ENCODE results near the gene C9orf152.
"Not testable (repeated sequence)": the region's sequence is repeated elsewhere in the genome, so short reads cannot be mapped to it uniquely, and the experiment has no call there.

The C9orf152 gene

GRCh38 chr9:110208031-110208430 lies at the start of gene C9orf152:
Gene C9orf152, minus strand, starts transcription at chr9:110208159. Its CDS starts 580 bp downstream, at chr9:110207579.
- no peak for DNase-seq

- DNase-seq = peak; percentile 50
Observed at GRCh38 chr9:110257097-110257841, 49.3 kb upstream of the C9orf152 start.

- peak; percentile 98 for DNase-seq
Observed at GRCh38 chr9:110256380-110257096, 48.6 kb upstream of the C9orf152 start, which contains the start of gene TXN. Gene TXN, minus strand, starts transcription at chr9:110256507. Its CDS starts 72 bp downstream, at chr9:110256435.

- DNase-seq = peak; percentile 70
Observed at GRCh38 chr9:110255463-110256379, 47.8 kb upstream of the C9orf152 start.

- no peak for DNase-seq
Observed at GRCh38 chr9:110255034-110255462, 47.1 kb upstream of the C9orf152 start.

GRCh38 chr9:110254500-110254899 lies 46.5 kb upstream of the C9orf152 start:
- no peak for DNase-seq

- DNase-seq = no peak
Observed at GRCh38 chr9:110252509-110253139, 44.7 kb upstream of the C9orf152 start.

GRCh38 chr9:110251770-110252169 lies 43.8 kb upstream of the C9orf152 start:
- DNase-seq = not testable (repeated sequence)

GRCh38 chr9:110251212-110251611 lies 43.3 kb upstream of the C9orf152 start:
- no peak for DNase-seq

GRCh38 chr9:110249603-110250002 lies 41.6 kb upstream of the C9orf152 start:
- no peak for DNase-seq

GRCh38 chr9:110248361-110248760 lies 40.4 kb upstream of the C9orf152 start:
- DNase-seq = no peak

GRCh38 chr9:110246214-110246613 lies 38.3 kb upstream of the C9orf152 start:
- no peak for DNase-seq

- no peak for DNase-seq
Observed at GRCh38 chr9:110244616-110245015, 36.7 kb upstream of the C9orf152 start.

GRCh38 chr9:110241858-110242321 lies 33.9 kb upstream of the C9orf152 start:
- DNase-seq = no peak

- no peak for DNase-seq
Observed at GRCh38 chr9:110241260-110241857, 33.4 kb upstream of the C9orf152 start.

GRCh38 chr9:110240198-110240597 lies 32.2 kb upstream of the C9orf152 start:
- DNase-seq = no peak

GRCh38 chr9:110228321-110228720 lies 20.4 kb upstream of the C9orf152 start:
- DNase-seq = no peak

- no peak for DNase-seq
Observed at GRCh38 chr9:110224583-110224982, 16.6 kb upstream of the C9orf152 start.

GRCh38 chr9:110220809-110221208 lies 12.8 kb upstream of the C9orf152 start:
- DNase-seq = no peak

GRCh38 chr9:110217656-110218099 lies 9.7 kb upstream of the C9orf152 start:
- DNase-seq = peak; percentile 78

GRCh38 chr9:110214586-110215355 lies 6.8 kb upstream of the C9orf152 start:
- no peak for DNase-seq
